ENCODE measurements around the gene CAMK1D. TPM values are rescaled to one million over a fixed set of nuclear protein-coding genes. Genes with fewer than 3 reads are reported as not detected.

The CAMK1D gene
- total and polyA plus RNA-seq, 2 of the 4 experiments (the other 2 are of a cell fraction) = 5.0 to 5.3 TPM

GRCh38 chr10:12327476-12327875 lies 21.9 kb upstream of the CAMK1D start:
- no peak overlapping the region for H2AK5ac ChIP-seq (ENCODE audit: low read depth, low read length)
- no peaks in the 10 kb centered on the region for H4K20me1 ChIP-seq (ENCODE audit: insufficient read depth, low read length)
- no peak overlapping the region for H2AFZ ChIP-seq (replicated peaks; ENCODE audit: low read length, poor library complexity)
- intact Hi-C loops (cut with micrococcal nuclease) (no loop called here), dilution Hi-C loops (cut with HindIII; ENCODE audit: low sequenced_read_pairs, unreplicated experiment) (no loop called here), in situ Hi-C loops (cut with MboI; ENCODE audit: low sequenced_read_pairs) (no loop called here)
- H3K4ac ChIP-seq (ENCODE audit: low read depth, low read length) = no peak overlapping the region
- ChIA-PET CTCF (no interaction called here), POLR2A (ENCODE audit: unreplicated experiment) (no interaction called here)
- H2BK120ac ChIP-seq (ENCODE audit: low read depth, low read length) = no peak overlapping the region
- H3K9ac ChIP-seq (ENCODE audit: low read depth, low read length) = no peak overlapping the region
- TF ChIP-seq USF2 (IDR thresholded peaks at IDR 0.05; ENCODE audit: low read depth, low read length) = no peak
- no peak for TF ChIP-seq NFE2L2 (IDR thresholded peaks at IDR 0.05; ENCODE audit: low read depth, low read length)
- no peak for TF ChIP-seq CHD1 (IDR thresholded peaks at IDR 0.05; ENCODE audit: low read depth, low read length)
- TF ChIP-seq MXI1 (IDR thresholded peaks at IDR 0.05; ENCODE audit: borderline replicate concordance, low read depth, low read length) = no peak
- TF ChIP-seq FOS (IDR thresholded peaks at IDR 0.05; ENCODE audit: low read depth, low read length) = no peak
- TF ChIP-seq POLR2A (IDR thresholded peaks at IDR 0.05; ENCODE audit: low read depth, low read length) = no peak
- no peak for TF ChIP-seq RCOR1 (IDR thresholded peaks at IDR 0.05; ENCODE audit: insufficient replicate concordance, low read length)
- TF ChIP-seq CEBPB (IDR thresholded peaks at IDR 0.05; ENCODE audit: low read depth, low read length) = no peak
- TF ChIP-seq RAD21 (IDR thresholded peaks at IDR 0.05; ENCODE audit: low read length) = no peak
- no peak for TF ChIP-seq RFX5 (IDR thresholded peaks at IDR 0.05; ENCODE audit: low read depth, low read length)
- no peak for TF ChIP-seq CTCF (conservative IDR thresholded peaks at IDR 0.05; ENCODE audit: low read depth, low read length)
- no peak for TF ChIP-seq SMC3 (IDR thresholded peaks at IDR 0.05; ENCODE audit: low read depth, low read length)
- no peak for TF ChIP-seq MAFK (IDR thresholded peaks at IDR 0.05; ENCODE audit: low read depth, low read length)
- TF ChIP-seq ELK1 (IDR thresholded peaks at IDR 0.05; ENCODE audit: borderline replicate concordance, low read depth, low read length) = no peak
- H2BK5ac ChIP-seq (ENCODE audit: low read depth, low read length, poor library complexity, severe bottlenecking) = no peak overlapping the region
- no peak overlapping the region for H2BK20ac ChIP-seq (ENCODE audit: low read depth, low read length)
- no peak overlapping the region for H3K27ac ChIP-seq (ENCODE audit: insufficient read depth, low read length)
- no peak overlapping the region for H3K4me3 ChIP-seq (ENCODE audit: insufficient read depth, low read depth, low read length)
- no peak overlapping the region for H3K4me2 ChIP-seq (ENCODE audit: low read depth, low read length)
- no peak overlapping the region for H2AK9ac ChIP-seq (replicated peaks; ENCODE audit: low read depth, low read length, poor library complexity)
- BruUV-seq (replicated peaks) = no TSS peak
- no peak overlapping the region for H4K8ac ChIP-seq (ENCODE audit: low read depth in 2 of 2, low read length in 2 of 2)
- no peak overlapping the region for H4K91ac ChIP-seq (ENCODE audit: insufficient read depth, low read depth, low read length)
- DNase-seq (no peak), ATAC-seq (ENCODE audit: low read depth) (no peak)
- H3K23ac ChIP-seq (ENCODE audit: low read depth, low read length) = no peak overlapping the region
- H3K18ac ChIP-seq (ENCODE audit: low read depth, low read length) = no peak overlapping the region
- no peaks in the 10 kb centered on the region for H3K4me1 ChIP-seq (ENCODE audit: control insufficient read depth, insufficient read depth, low read length)
- no peaks in the 10 kb centered on the region for H3K36me3 ChIP-seq (ENCODE audit: control insufficient read depth, insufficient read depth, low read length)
- WGBS, 2 experiments (ENCODE audit: extremely low coverage in 2 of 2, insufficient read length in 1 of 2) = no CpG with 5 or more reads among the region's 2 CpGs
- no peaks in the 10 kb centered on the region for H3K9me1 ChIP-seq (ENCODE audit: insufficient read depth, low read length)
- H4K5ac ChIP-seq (ENCODE audit: low read depth, low read length) = no peak overlapping the region
- H2BK15ac ChIP-seq (ENCODE audit: low read depth, low read length) = no peak overlapping the region
- no peak overlapping the region for H3K14ac ChIP-seq (replicated peaks; ENCODE audit: low read depth, low read length)
- no peak overlapping the region for H3K56ac ChIP-seq (ENCODE audit: extremely low read depth, insufficient read depth, low read length)
- H3K9me3 ChIP-seq (ENCODE audit: control insufficient read depth, insufficient read depth, low read length) = no peaks in the 10 kb centered on the region
- no peaks in the 10 kb centered on the region for H3K27me3 ChIP-seq (ENCODE audit: control insufficient read depth, insufficient read depth, low read length)
- no peaks in the 10 kb centered on the region for H3K79me1 ChIP-seq (ENCODE audit: low read depth in 1 of 2, low read length in 2 of 2)

All from IMR-90 (cell line).